OCI-LY7 (cell line): ENCODE results near the gene LAMA3.

ENCODE experiments used
- CTCF ChIP-seq: fragments of 200-600 bp; sonication (generic); conservative IDR thresholded peaks from 2 replicates; pipeline ENCODE4 v1.5.1; 2014; ENCODE audit warnings: mild to moderate bottlenecking, antibody characterized with exemption, low read length, moderate library complexity, mixed read lengths
- EZH2phosphoT487 ChIP-seq: fragments of 200-600 bp; sonication (generic); IDR thresholded peaks from 2 replicates; pipeline ENCODE4 v1.6.1; 2018; ENCODE audit warnings: low read depth, borderline replicate concordance, mild to moderate bottlenecking, mixed run types, antibody characterized with exemption, low read length, moderate library complexity, mixed read lengths

- TF ChIP-seq CTCF: no peak
- no peak for TF ChIP-seq EZH2phosphoT487
Observed at GRCh38 chr18:23842305-23842704, 153.1 kb downstream of the LAMA3 start.
